NCI-H187 treated with DMSO at 0.1 percent for 48 hours (cell line): ENCODE data around the gene ARFGAP1.

Experiments
- DNase-seq: peaks from one replicate; lab custom pipeline; 2025; lab: John Stamatoyannopoulos, UW

ARFGAP1 gene

GRCh38 chr20:63272105-63273058 is at the start of gene ARFGAP1:
TSS of gene ARFGAP1 (plus strand) at chr20:63272813. CDS start at chr20:63275581, 2,768 bp downstream.
- peak; percentile 30 for DNase-seq

GRCh38 chr20:63223121-63223825 is 49.3 kb upstream of the ARFGAP1 start:
- no peak for DNase-seq

GRCh38 chr20:63223826-63224207 is 48.8 kb upstream of the ARFGAP1 start:
- no peak for DNase-seq

- DNase-seq: no peak
These were observed 48.1 kb upstream of the ARFGAP1 start for GRCh38 chr20:63224412-63225081.

- DNase-seq: no peak
These were observed 47.5 kb upstream of the ARFGAP1 start for GRCh38 chr20:63225082-63225454.

- no peak for DNase-seq
These were observed 46.3 kb upstream of the ARFGAP1 start for GRCh38 chr20:63226042-63226943.

GRCh38 chr20:63227260-63227659 is 45.4 kb upstream of the ARFGAP1 start:
- no peak for DNase-seq

GRCh38 chr20:63228806-63229205 is 43.8 kb upstream of the ARFGAP1 start:
- no peak for DNase-seq

- no peak for DNase-seq
These were observed 41.8 kb upstream of the ARFGAP1 start for GRCh38 chr20:63230800-63231268.

- DNase-seq: no peak
These were observed 40.2 kb upstream of the ARFGAP1 start for GRCh38 chr20:63232235-63233060.

- no peak for DNase-seq
These were observed 39.6 kb upstream of the ARFGAP1 start for GRCh38 chr20:63233061-63233344.

GRCh38 chr20:63233924-63234323 is 38.7 kb upstream of the ARFGAP1 start:
- no peak for DNase-seq

GRCh38 chr20:63234693-63235398 is 37.8 kb upstream of the ARFGAP1 start:
- no peak for DNase-seq

GRCh38 chr20:63235399-63235983 is 37.1 kb upstream of the ARFGAP1 start, which contains the start of gene BIRC7:
TSS of gene BIRC7 (plus strand) at chr20:63235905. CDS start at chr20:63236097, 192 bp downstream.
- no peak for DNase-seq

- no peak for DNase-seq
These were observed 36.3 kb upstream of the ARFGAP1 start for GRCh38 chr20:63236116-63236837.

GRCh38 chr20:63238031-63238430 is 34.6 kb upstream of the ARFGAP1 start:
- no peak for DNase-seq

- no peak for DNase-seq
These were observed 34.0 kb upstream of the ARFGAP1 start for GRCh38 chr20:63238514-63239125.

GRCh38 chr20:63239431-63239830 is 33.2 kb upstream of the ARFGAP1 start:
- DNase-seq: no peak
